HepG2 (cell line): ENCODE results near the gene ATXN1L. TPM values are rescaled to one million over a fixed set of nuclear protein-coding genes. Genes with fewer than 3 reads are reported as not detected.
A peak's percentile ranks its signal among the peaks of the same experiment; 100 is the strongest.

Experiments used
- ARHGAP35 ChIP-seq: sonication (generic); formaldehyde crosslinking; IDR thresholded peaks from 2 replicates; pipeline ENCODE4 v1.9.0; 2022; ENCODE audit warnings: mild to moderate bottlenecking, inconsistent platforms, moderate library complexity, missing genetic modification reagents, borderline replicate concordance
- ATF1 ChIP-seq: IDR thresholded peaks from 2 replicates; pipeline ENCODE4 v1.6.1; 2016; ENCODE audit warnings: mild to moderate bottlenecking, control low read depth
- CCAR2 ChIP-seq: fragments of 200-400 bp; formaldehyde crosslinking; optimal IDR thresholded peaks from 2 replicates; pipeline ENCODE3; 2018; ENCODE audit warnings: low read depth, mild to moderate bottlenecking, low read length, moderate library complexity
- DBP ChIP-seq: sonication (generic); formaldehyde crosslinking; IDR thresholded peaks from 2 replicates; pipeline ENCODE4 v1.4.0; 2020; ENCODE audit warnings: missing genetic modification reagents; ENCODE audit errors: not compliant biosample characterization
- HDAC1 ChIP-seq: sonication (generic); formaldehyde crosslinking; IDR thresholded peaks from 2 replicates; pipeline ENCODE4 v1.5.1; 2020; ENCODE audit warnings: mild to moderate bottlenecking, missing genetic modification reagents
- JUN ChIP-seq: sonication (generic); formaldehyde crosslinking; IDR thresholded peaks from 2 replicates; pipeline ENCODE4 v1.4.0; 2020; ENCODE audit warnings: mild to moderate bottlenecking, missing genetic modification reagents
- NFKB2 ChIP-seq: sonication (generic); formaldehyde crosslinking; IDR thresholded peaks from 2 replicates; pipeline ENCODE4 v1.4.0; 2020; ENCODE audit warnings: missing genetic modification reagents, borderline replicate concordance
- POLR2AphosphoS2 ChIP-seq: IDR thresholded peaks from 2 replicates; pipeline ENCODE4 v1.6.1; 2011; ENCODE audit warnings: low read depth, low read length, improper control_type of control experiment
- RAD21 ChIP-seq: fragments of 450-650 bp; formaldehyde crosslinking; IDR thresholded peaks from 2 replicates; pipeline ENCODE4 v1.5.0; 2020; ENCODE audit warnings: mild to moderate bottlenecking
- TBX2 ChIP-seq: sonication (generic); formaldehyde crosslinking; IDR thresholded peaks from 2 replicates; pipeline ENCODE4 v1.5.0; 2020; ENCODE audit warnings: missing genetic modification reagents, mild to moderate bottlenecking, borderline replicate concordance
- U2AF2 ChIP-seq: fragments of 200-400 bp; formaldehyde crosslinking; IDR thresholded peaks from 2 replicates; pipeline ENCODE4 v1.6.1; 2017; ENCODE audit warnings: low read depth, mild to moderate bottlenecking, low read length
- ZC3H4 ChIP-seq: sonication (generic); formaldehyde crosslinking; IDR thresholded peaks from 2 replicates; pipeline ENCODE4 v1.4.0; 2020; ENCODE audit warnings: missing genetic modification reagents, borderline replicate concordance
- ZMYM2 ChIP-seq: sonication (generic); formaldehyde crosslinking; IDR thresholded peaks from 2 replicates; pipeline ENCODE4 v1.8.0; 2022; ENCODE audit warnings: mild to moderate bottlenecking, missing genetic modification reagents
- ZNF280D ChIP-seq: sonication (generic); formaldehyde crosslinking; IDR thresholded peaks from 2 replicates; pipeline ENCODE4 v1.5.1; 2020; ENCODE audit warnings: mild to moderate bottlenecking, missing genetic modification reagents
- ZNF496 ChIP-seq: sonication (generic); formaldehyde crosslinking; IDR thresholded peaks from 2 replicates; pipeline ENCODE4 v1.8.1; 2023; ENCODE audit warnings: mild to moderate bottlenecking, moderate library complexity, missing genetic modification reagents; ENCODE audit not compliant: insufficient replicate concordance
- ZNF607 ChIP-seq: sonication (generic); formaldehyde crosslinking; IDR thresholded peaks from 2 replicates; pipeline ENCODE4 v1.5.1; 2020; ENCODE audit warnings: missing genetic modification reagents, mild to moderate bottlenecking, borderline replicate concordance
- ZNF772 ChIP-seq: sonication (generic); formaldehyde crosslinking; IDR thresholded peaks from 2 replicates; pipeline ENCODE4 v1.5.0; 2020; ENCODE audit warnings: mild to moderate bottlenecking, missing genetic modification reagents
- ZNF883 ChIP-seq: sonication (generic); formaldehyde crosslinking; IDR thresholded peaks from 2 replicates; pipeline ENCODE4 v1.5.1; 2020; ENCODE audit warnings: mild to moderate bottlenecking, missing genetic modification reagents; ENCODE audit errors: not compliant biosample characterization
- ZSCAN30 ChIP-seq: sonication (generic); formaldehyde crosslinking; IDR thresholded peaks from 2 replicates; pipeline ENCODE4 v1.5.0; 2020; ENCODE audit warnings: mild to moderate bottlenecking, missing genetic modification reagents
- polyA plus RNA-seq, 8 experiments: library from polyadenylated mRNA; depleted of rRNA in 3 of 8; stranded (reverse) in 7 of 8; unstranded in 1 of 8; fragments of >200 nt; fragmentation: Illumina TruSeq in 4 of 8; extraction: Trizol in 4 of 8; gene quantifications; 2 replicates each; pipeline versions ENCODE4 v1.2.1 to v1.2.3, GENCODE V29; 2011 to 2016; ENCODE audit warnings: low read depth in 4 of 8, missing spikeins in 1 of 8, mixed read lengths in 1 of 8; ENCODE audit not compliant: insufficient read depth in 1 of 8
- total RNA-seq, 5 experiments: library from RNA; depleted of rRNA; stranded (reverse); fragments of >200 nt; fragmentation: Illumina TruSeq; extraction: Trizol; gene quantifications; 2 replicates each; pipeline ENCODE4 v1.2.3, GENCODE V29; 2016; ENCODE audit warnings: low read depth in 1 of 5
- TF ChIP-seq, protein P1 (sequence below): sonication (generic); formaldehyde crosslinking; conservative IDR thresholded peaks from 2 replicates; pipeline ENCODE4 v1.5.0; 2020; ENCODE audit warnings: missing genetic modification reagents
- TF ChIP-seq, protein P2 (sequence below): sonication (generic); formaldehyde crosslinking; IDR thresholded peaks from 2 replicates; pipeline ENCODE4 v1.5.0; 2020; ENCODE audit warnings: missing genetic modification reagents

Gene ATXN1L
- total and polyA plus RNA-seq, 2 of the 13 experiments (the other 11 are each of a cell fraction or from before 2014, with no cell fraction given) = 20.0 to 22.4 TPM

DNA sequence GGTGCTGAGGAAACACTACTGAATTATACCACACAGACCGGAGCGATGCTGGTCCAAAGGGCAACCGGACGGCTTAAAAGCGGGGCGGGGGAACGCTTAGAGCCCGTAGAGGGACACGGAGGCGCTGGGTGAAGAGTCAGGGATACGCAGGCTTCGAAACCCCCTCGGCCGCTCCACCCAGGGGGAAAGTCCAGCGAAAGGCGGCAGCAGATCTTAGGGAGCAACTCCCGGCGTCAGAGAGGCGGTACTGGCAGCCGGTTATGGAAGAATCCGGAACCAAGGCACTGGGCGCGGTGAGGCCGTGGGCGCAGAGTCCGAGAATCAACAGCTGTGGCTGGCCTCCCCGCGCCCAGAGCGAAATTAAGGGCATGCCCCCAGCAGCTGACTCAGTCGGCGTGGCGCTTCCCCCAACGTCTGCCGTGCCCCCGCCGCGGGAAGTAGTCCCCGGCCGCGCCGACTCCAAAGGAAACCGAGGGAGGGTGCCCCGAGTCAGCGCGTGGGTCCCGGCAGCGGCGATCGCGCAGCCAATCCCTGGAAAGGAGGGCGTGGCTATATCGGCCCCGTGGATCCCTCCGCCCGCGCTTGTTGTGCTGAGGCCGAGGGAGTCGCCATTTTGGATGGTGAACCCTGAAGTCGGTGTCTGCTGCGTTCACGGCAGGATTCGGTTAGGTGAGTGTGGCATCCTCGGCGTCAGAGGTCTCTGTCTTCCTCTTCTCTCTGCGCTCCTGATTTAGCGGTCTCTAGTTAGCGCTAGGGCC, 49.3 kb downstream of the ATXN1L start, which contains the start of gene IST1 (continued):
- TF ChIP-seq, protein P1, sequence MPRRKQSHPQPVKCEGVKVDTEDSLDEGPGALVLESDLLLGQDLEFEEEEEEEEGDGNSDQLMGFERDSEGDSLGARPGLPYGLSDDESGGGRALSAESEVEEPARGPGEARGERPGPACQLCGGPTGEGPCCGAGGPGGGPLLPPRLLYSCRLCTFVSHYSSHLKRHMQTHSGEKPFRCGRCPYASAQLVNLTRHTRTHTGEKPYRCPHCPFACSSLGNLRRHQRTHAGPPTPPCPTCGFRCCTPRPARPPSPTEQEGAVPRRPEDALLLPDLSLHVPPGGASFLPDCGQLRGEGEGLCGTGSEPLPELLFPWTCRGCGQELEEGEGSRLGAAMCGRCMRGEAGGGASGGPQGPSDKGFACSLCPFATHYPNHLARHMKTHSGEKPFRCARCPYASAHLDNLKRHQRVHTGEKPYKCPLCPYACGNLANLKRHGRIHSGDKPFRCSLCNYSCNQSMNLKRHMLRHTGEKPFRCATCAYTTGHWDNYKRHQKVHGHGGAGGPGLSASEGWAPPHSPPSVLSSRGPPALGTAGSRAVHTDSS (CRISPR knock-in tag) = no peak
- TF ChIP-seq NFKB2 (CRISPR knock-in tag) (peak; percentile 89; the same call in 1 of the 2 replicates), ZNF772 (CRISPR knock-in tag) (peak; percentile 98), HDAC1 (CRISPR knock-in tag) (peak; percentile 99), ATF1 (CRISPR knock-in tag) (peak; percentile 71; the same call in 1 of the 2 replicates), ZNF607 (CRISPR knock-in tag) (peak; percentile 74), JUN (peak; percentile 64; the same call in 1 of the 2 replicates), POLR2AphosphoS2 (0 out of 2 replicates have a peak, but pooled peaks have one; percentile 65), ZMYM2 (peak; percentile 85), U2AF2 (no peak), TBX2 (CRISPR knock-in tag) (peak; percentile 96), ZSCAN30 (CRISPR knock-in tag) (peak; percentile 97), ZNF883 (CRISPR knock-in tag) (peak; percentile 91), RAD21 (CRISPR knock-in tag) (peak; percentile 59), DBP (CRISPR knock-in tag) (peak; percentile 97), ZC3H4 (CRISPR knock-in tag) (peak; percentile 40), CCAR2 (no peak), ZNF280D (CRISPR knock-in tag) (peak; percentile 80; the same call in 1 of the 2 replicates), ZNF496 (no peak), ARHGAP35 (peak; percentile 89; the same call in 1 of the 2 replicates)
- TF ChIP-seq, protein P2, sequence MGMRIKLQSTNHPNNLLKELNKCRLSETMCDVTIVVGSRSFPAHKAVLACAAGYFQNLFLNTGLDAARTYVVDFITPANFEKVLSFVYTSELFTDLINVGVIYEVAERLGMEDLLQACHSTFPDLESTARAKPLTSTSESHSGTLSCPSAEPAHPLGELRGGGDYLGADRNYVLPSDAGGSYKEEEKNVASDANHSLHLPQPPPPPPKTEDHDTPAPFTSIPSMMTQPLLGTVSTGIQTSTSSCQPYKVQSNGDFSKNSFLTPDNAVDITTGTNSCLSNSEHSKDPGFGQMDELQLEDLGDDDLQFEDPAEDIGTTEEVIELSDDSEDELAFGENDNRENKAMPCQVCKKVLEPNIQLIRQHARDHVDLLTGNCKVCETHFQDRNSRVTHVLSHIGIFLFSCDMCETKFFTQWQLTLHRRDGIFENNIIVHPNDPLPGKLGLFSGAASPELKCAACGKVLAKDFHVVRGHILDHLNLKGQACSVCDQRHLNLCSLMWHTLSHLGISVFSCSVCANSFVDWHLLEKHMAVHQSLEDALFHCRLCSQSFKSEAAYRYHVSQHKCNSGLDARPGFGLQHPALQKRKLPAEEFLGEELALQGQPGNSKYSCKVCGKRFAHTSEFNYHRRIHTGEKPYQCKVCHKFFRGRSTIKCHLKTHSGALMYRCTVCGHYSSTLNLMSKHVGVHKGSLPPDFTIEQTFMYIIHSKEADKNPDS (CRISPR knock-in tag) = peak; percentile 83
